ENCODE measurements around the gene CHMP4B. TPM values are rescaled to one million over a fixed set of nuclear protein-coding genes. Genes with fewer than 3 reads are reported as not detected.

The CHMP4B gene
- total RNA-seq, 1 experiment from 2014 or later = 203 TPM

DNA sequence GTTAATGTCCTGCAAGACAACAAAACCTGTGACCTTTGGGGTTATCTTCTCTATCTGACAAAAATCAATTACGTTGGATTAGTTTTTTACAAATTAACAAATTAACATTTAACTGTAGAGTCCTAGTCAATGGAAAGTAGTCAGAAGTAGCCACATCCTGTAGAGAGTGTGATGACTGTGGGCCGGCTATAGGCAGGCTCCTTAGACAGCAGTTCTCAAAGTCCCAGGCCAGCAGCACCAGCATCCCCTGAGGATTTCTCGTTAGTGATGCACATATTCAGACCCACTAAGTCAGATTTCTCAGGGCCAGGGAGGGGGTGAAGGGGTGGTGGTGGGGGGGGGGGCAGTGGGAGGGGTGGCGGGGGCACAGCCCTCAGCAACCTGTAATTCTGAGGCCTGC lies 42.1 kb upstream of the CHMP4B start:
- Mint-ChIP-seq H3K27ac (ENCODE audit: unreplicated experiment) (no peak overlapping the region), H3K4me3 (ENCODE audit: unreplicated experiment) (no peak overlapping the region), H3K27me3 (ENCODE audit: insufficient read depth, unreplicated experiment) (no peaks in the 10 kb centered on the region), H3K4me1 (ENCODE audit: low read depth, unreplicated experiment) (no peaks in the 10 kb centered on the region), H3K9me3 (ENCODE audit: unreplicated experiment) (no peaks in the 10 kb centered on the region), H3K36me3 (ENCODE audit: insufficient read depth, unreplicated experiment) (no peaks in the 10 kb centered on the region)
- Histone ChIP-seq H3K9me3 (0 out of 2 replicates have a peak, but pooled peaks cover 3% of the 10 kb centered on the region), H3K4me1 (no peaks in the 10 kb centered on the region), H3K4me3 (ENCODE audit: low read depth, low read length) (no peak overlapping the region), H3K27me3 (replicated peaks; ENCODE audit: control insufficient read depth, insufficient read depth, low read length) (no peaks in the 10 kb centered on the region), H3K36me3 (ENCODE audit: control insufficient read depth, insufficient read depth, low read length) (no peaks in the 10 kb centered on the region)
- ChIA-PET POLR2A (no interaction called here), CTCF (no interaction called here)
- intact Hi-C loops (cut with micrococcal nuclease; ENCODE audit: unreplicated experiment) = no loop called here
- DNase-seq = no peak
- no peak for TF ChIP-seq CTCF (IDR thresholded peaks at IDR 0.05; ENCODE audit: insufficient read depth in 1 of 2, low read depth in 1 of 2, low read length in 1 of 2, severe bottlenecking in 1 of 2, unreplicated experiment in 1 of 2)
- BruUV-seq (replicated peaks) = no TSS peak

DNA sequence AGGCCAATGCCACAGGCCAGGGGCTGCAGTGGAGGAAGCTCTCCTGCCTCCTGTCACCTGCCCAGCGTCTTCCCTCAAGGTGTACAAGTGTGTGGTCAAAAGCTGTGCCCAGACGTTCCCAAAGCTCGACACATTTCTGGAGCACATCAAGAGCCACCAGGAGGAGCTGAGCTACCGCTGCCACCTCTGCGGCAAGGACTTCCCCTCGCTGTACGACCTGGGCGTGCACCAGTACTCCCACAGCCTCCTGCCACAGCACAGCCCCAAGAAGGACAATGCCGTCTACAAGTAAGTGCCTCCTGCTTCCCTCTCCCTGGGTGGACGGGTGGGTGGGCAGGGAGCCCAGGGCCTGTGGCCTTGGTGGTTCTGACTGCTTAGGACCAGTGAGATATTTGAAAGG lies 41.1 kb upstream of the CHMP4B start:
- Mint-ChIP-seq H3K9me3 (ENCODE audit: unreplicated experiment) (no peaks in the 10 kb centered on the region), H3K36me3 (ENCODE audit: insufficient read depth, unreplicated experiment) (no peaks in the 10 kb centered on the region), H3K27me3 (ENCODE audit: insufficient read depth, unreplicated experiment) (no peaks in the 10 kb centered on the region), H3K4me3 (ENCODE audit: unreplicated experiment) (no peak overlapping the region), H3K4me1 (ENCODE audit: low read depth, unreplicated experiment) (no peaks in the 10 kb centered on the region), H3K27ac (ENCODE audit: unreplicated experiment) (no peak overlapping the region)
- H3K4me1 ChIP-seq = no peaks in the 10 kb centered on the region
- H3K9me3 ChIP-seq = 0 out of 2 replicates have a peak, but pooled peaks cover 3% of the 10 kb centered on the region
- no peak overlapping the region for H3K4me3 ChIP-seq (ENCODE audit: low read depth, low read length)
- ChIA-PET POLR2A (no interaction called here), CTCF (interaction anchor here (1.9 kb wide), 1 partner anchor 22 kb away, joined by 4 read pairs; no protein-coding TSS in a partner anchor)
- no peaks in the 10 kb centered on the region for H3K27me3 ChIP-seq (replicated peaks; ENCODE audit: control insufficient read depth, insufficient read depth, low read length)
- intact Hi-C loops (cut with micrococcal nuclease; ENCODE audit: unreplicated experiment) = no loop called here
- TF ChIP-seq CTCF (IDR thresholded peaks at IDR 0.05; ENCODE audit: insufficient read depth in 1 of 2, low read depth in 1 of 2, low read length in 1 of 2, severe bottlenecking in 1 of 2, unreplicated experiment in 1 of 2) = no peak
- DNase-seq = no peak
- no peaks in the 10 kb centered on the region for H3K36me3 ChIP-seq (ENCODE audit: control insufficient read depth, insufficient read depth, low read length)
- no TSS peak for BruUV-seq (replicated peaks)

GRCh38 chr20:33771938-33772337 lies 39.2 kb upstream of the CHMP4B start:
- CTCF ChIA-PET = interaction anchor here (1.9 kb wide), 1 partner anchor 20 kb away, joined by 4 read pairs; no protein-coding TSS in a partner anchor
- Histone ChIP-seq H3K27me3 (replicated peaks; ENCODE audit: control insufficient read depth, insufficient read depth, low read length) (no peaks in the 10 kb centered on the region), H3K36me3 (ENCODE audit: control insufficient read depth, insufficient read depth, low read length) (no peaks in the 10 kb centered on the region), H3K4me1 (no peaks in the 10 kb centered on the region), H3K4me3 (ENCODE audit: low read depth, low read length) (no peak overlapping the region), H3K9me3 (no peaks in the 10 kb centered on the region)
- POLR2A ChIA-PET = no interaction called here
- DNase-seq = no peak
- intact Hi-C loops (cut with micrococcal nuclease; ENCODE audit: unreplicated experiment) = no loop called here
- no peaks in the 10 kb centered on the region for H3K27me3 Mint-ChIP-seq (ENCODE audit: insufficient read depth, unreplicated experiment)
- no TSS peak for BruUV-seq (replicated peaks)
- TF ChIP-seq CTCF (IDR thresholded peaks at IDR 0.05; ENCODE audit: insufficient read depth in 1 of 2, low read depth in 1 of 2, low read length in 1 of 2, severe bottlenecking in 1 of 2, unreplicated experiment in 1 of 2) = no peak
- no peak overlapping the region for H3K27ac Mint-ChIP-seq (ENCODE audit: unreplicated experiment)
- H3K36me3 Mint-ChIP-seq (ENCODE audit: insufficient read depth, unreplicated experiment) = no peaks in the 10 kb centered on the region
- H3K9me3 Mint-ChIP-seq (ENCODE audit: unreplicated experiment) = no peaks in the 10 kb centered on the region
- no peak overlapping the region for H3K4me3 Mint-ChIP-seq (ENCODE audit: unreplicated experiment)
- no peaks in the 10 kb centered on the region for H3K4me1 Mint-ChIP-seq (ENCODE audit: low read depth, unreplicated experiment)

Measured in Caco-2 (cell line).